GM12873 (cell line): Measurements from ENCODE around the gene KIF26B.

Experiments used
- TF ChIP-seq, protein P1 (sequence below): IDR thresholded peaks from 2 replicates; pipeline ENCODE4 v1.5.1; 2012; ENCODE audit warnings: low read depth, mild to moderate bottlenecking, moderate library complexity, low read length, control low read depth; ENCODE audit not compliant: insufficient read depth; ENCODE audit errors: missing control alignments

Gene KIF26B

DNA sequence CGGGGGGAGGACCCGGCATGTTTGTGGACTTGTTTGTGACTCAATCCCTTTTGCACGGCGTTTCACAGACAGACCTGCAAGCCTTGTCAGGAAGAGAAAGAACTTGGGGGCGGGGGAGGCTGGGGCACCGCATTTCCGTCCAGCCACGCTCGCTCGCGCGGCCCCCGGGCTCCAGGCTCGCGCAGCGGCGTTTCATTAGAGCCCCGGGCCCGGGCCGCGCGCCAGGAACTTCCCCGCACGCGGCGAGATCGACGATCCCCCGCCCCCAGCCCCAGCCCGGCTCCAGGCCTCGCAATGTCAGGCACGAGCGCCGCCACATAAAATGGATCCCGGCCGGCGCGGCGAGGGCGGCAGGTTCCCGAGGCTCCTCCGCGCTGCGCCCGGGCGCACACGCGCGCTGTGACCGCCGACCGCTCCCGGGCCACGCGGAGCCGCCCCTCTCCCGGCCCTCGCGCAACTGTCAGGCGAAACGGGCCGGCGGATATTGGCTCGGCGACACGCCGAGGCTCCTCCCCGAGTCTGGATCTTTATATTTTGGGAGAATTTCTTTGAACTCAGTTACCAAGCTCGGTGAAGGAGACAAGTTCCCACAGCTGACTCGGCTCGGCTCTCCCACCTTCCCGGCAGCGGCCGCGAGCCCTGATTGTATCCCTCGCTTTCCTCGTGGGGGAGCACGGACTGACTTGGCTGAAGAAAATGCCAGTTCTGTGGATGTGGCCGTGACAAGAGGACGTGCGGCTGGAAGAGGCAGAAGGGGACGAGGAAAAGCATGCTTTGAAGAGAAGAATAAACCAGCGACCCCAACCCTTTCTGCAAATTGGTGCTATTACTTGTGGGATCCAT, at the start of gene KIF26B:
TSS of gene KIF26B (plus strand) at position 557 of the 843 bp plus-strand sequence. CDS start 440 bp downstream, outside the sequence.
- TF ChIP-seq, protein P1, sequence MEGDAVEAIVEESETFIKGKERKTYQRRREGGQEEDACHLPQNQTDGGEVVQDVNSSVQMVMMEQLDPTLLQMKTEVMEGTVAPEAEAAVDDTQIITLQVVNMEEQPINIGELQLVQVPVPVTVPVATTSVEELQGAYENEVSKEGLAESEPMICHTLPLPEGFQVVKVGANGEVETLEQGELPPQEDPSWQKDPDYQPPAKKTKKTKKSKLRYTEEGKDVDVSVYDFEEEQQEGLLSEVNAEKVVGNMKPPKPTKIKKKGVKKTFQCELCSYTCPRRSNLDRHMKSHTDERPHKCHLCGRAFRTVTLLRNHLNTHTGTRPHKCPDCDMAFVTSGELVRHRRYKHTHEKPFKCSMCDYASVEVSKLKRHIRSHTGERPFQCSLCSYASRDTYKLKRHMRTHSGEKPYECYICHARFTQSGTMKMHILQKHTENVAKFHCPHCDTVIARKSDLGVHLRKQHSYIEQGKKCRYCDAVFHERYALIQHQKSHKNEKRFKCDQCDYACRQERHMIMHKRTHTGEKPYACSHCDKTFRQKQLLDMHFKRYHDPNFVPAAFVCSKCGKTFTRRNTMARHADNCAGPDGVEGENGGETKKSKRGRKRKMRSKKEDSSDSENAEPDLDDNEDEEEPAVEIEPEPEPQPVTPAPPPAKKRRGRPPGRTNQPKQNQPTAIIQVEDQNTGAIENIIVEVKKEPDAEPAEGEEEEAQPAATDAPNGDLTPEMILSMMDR: no peak

DNA sequence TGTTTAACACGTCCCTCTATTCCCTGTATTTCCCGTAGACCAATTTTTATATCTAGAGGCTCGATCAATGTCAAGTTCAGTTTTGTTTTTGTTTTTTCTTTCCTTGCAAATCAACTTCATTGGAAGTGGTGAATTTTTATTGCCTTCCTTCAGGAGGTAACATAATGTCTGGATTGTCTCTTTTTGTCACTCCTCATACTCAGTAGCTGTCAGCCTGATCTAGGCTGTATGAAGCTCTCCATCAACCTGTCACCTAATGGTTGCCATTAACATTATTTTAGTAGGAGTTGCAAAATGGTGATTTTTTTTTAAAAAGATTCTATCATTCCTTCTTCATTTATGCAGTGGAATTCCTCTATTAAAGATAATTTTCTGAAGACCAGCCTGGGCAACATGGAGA, 49.7 kb upstream of the KIF26B start:
- TF ChIP-seq, protein P1: no peak

DNA sequence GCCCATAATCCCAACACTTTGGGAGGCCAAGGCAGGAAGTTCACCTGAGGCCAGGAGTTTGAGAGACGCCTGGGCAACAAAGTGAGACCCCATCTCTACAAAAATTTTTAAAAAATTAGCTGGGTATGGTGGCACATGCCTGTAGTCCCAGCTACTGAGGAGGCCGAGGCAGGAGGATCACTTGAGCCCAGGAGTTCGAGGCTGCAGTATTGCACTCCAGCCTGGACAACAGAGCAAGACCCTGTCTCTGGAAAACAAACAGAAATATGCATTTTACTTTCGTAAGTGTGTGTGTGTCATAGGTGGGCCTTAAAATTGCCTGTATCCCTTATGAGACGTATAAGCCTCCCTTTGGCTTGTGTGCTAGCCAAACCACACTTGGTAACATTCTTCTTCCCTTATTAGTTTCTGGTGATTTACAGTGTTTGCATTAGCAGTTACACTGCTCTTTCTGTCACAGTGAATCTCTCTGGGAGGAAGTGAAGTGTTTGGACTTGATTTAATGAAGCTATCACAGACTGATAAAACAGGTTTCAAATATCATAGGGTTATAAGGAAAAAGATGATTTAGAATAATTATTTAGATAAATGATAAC, 48.9 kb upstream of the KIF26B start:
- TF ChIP-seq, protein P1: no peak

DNA sequence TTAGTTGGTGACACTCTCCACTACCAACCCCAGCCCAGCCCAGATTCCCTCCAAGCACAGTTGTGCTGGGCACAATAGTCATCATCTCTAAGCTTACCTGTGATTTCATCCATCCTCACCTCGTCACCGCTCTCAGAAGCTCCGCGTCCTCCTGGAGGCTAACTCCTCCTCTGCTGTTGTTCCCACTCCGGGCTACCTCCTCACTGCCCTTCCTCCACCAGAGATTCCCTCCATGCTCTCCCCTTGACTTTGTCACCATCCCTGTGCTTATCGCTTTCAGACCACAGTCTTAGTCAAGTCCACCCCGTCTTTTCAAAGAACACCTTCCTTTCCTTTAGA, 47.0 kb upstream of the KIF26B start:
- TF ChIP-seq, protein P1: no peak

DNA sequence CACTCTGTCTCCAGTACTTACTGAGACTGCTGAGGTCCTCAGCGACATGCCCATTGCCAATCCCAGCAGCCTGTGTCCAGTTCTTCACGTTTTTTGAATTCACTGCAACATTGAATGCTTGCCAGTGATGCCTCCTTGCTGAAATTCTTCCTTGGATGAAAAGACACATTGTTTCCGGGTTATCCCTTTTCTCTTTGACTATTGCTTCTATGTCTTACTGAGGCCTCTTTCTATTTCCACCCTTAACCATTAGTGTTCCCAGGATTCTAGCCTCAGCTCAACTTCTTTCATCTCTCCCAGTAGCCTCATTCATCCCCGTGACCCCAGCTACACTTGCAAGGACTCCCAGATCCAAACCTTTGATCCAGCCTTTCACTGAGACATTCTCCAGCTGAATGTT, 46.5 kb upstream of the KIF26B start:
- TF ChIP-seq, protein P1: no peak

DNA sequence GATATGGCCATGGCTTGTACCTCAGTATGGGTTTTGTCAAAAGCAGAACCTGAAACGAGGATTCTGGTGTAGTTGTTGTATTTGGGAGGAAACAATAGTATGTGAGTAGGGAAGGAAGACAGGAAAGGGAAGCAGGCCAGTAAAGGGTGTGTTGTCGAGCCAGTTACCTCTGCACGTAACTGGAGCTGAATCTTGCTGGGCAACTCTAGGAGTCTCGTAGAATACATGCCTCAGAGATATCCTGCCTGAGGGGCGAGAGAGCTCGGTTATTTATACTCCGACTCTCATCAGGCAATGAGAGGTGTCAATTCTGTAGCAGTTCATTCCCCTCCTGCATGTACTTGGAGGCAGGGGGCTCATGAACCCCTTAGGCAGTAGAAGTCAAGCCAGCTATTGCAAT, 45.9 kb upstream of the KIF26B start:
- TF ChIP-seq, protein P1: no peak

DNA sequence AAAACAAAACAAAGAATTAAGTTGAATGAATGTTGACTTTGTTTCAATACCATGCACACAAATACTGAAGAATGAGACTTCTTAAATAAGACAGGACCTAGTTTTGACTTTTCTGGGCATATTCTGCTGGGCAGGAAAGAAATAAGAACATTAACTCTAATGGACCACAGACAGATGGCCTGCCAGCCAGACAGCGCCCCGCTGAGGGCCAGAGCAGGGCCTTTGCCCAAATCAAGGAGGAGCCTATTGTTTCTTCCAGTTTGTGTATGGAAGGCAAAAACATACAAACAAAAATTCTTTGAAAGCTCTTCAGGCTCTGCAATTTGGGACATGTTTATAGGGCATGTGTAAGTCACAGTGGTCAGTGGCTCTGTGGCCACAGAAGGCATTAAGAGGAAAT, 44.4 kb upstream of the KIF26B start:
- TF ChIP-seq, protein P1: no peak
